ENCODE results near the gene DHX40.
"Not testable (repeated sequence)": the region's sequence is repeated elsewhere in the genome, so short reads cannot be mapped to it uniquely, and the experiment has no call there.

The DHX40 gene

GRCh38 chr17:59565959-59566324, 532 bp downstream of the DHX40 start:
- DNase-seq: peak; percentile 36

GRCh38 chr17:59569151-59569550, 3.7 kb downstream of the DHX40 start:
- not testable (repeated sequence) for DNase-seq

GRCh38 chr17:59572301-59572924, 7.0 kb downstream of the DHX40 start:
- DNase-seq: no peak

DNA sequence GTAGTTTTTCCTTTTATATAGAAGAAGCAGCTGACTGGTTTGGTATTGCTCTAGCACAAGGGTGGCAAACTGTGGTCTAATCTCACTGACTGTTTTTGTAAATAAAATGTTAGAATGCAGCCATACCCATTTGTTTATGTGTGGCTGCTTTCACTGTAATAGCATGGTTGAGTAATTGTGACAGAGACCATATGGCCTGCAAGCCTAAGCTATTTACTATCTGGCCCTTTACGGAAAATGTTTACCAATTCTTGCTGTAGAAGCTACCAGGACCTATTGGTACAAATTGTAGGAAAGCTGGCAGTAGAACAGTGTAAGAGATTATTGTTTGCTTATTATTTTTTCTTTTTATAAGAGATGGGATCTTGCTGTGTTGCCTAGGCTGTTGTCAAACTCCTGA, 18.8 kb downstream of the DHX40 start:
- not testable (repeated sequence) for DNase-seq

DNA sequence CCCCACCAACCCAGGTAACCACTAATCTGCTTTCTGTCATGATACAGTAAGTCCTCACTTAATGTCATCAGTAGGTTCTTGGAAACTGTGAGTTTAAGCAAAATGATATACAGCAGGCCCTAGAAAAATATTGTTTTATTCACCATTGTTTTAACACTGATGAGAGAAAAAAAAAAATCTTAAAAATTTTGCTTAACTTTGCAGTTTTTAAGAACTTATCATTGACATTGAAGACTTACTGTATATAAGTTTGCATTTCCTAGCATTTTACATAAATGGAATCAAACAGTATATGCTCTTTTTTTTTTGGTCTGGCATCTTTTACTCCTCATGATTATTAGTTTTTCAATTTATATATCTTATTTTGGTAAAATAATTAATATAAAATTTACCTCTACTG, 34.8 kb downstream of the DHX40 start:
- no peak for DNase-seq

DNA sequence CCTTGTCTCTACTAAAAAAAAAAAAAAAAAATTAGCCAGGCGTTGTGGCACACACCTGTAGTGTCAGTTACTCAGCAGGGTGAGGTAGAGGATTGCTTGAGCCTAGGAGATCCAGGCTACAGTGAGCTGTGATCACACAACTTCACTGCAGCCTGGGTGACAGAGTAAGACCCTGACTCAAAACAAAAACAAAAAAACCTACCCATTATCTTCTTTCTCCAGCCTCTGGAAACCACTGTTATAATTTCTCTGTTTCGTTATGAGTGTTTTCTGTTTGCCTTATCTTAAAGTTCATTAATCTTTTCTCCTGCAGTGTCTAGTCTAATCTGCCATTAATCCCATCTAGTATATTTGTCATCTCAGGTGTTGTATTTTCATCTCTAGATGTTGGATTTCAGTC, 35.7 kb downstream of the DHX40 start:
- no peak for DNase-seq

DNA sequence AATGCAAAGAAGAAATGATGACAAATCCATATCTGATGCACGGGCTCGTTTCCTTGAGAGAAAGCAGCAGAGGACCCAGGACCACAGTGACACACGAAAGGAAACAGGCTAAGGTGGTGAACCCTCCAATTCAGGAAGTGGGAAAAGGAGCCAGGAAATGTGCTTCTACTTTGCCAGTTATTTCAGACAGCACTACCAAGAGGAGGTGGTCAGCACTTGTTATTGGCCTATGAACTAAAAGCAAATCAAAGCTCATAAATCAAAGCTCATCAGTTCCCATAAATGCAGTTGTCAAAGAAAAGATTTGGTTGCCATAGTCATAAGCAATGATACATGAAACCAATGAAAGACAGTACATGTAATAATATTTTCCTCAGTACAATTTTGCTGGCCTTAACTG, 41.7 kb downstream of the DHX40 start:
- DNase-seq: no peak

- no peak for DNase-seq
These were observed 42.5 kb downstream of the DHX40 start for GRCh38 chr17:59607817-59608403.

- DNase-seq: no peak
These were observed 46.1 kb downstream of the DHX40 start for GRCh38 chr17:59611503-59611902.

- DNase-seq: no peak
These were observed 51.0 kb downstream of the DHX40 start for GRCh38 chr17:59616253-59616920.

- DNase-seq: no peak
These were observed 51.8 kb downstream of the DHX40 start for GRCh38 chr17:59617156-59617732.

DNA sequence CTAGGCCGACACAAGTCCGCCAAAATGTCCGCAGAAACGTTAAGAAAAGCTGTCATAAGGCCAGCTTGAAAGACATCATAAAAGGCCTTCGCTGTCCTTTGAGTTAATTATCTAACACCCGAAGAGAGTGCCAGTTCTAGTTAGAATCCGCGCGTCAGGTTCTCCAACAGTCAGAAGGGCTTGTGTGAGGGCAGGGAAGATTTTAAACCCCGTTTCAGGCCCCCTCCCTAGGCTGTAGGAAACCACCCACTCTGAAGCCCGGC, 53.6 kb downstream of the DHX40 start:
- no peak for DNase-seq

DNA sequence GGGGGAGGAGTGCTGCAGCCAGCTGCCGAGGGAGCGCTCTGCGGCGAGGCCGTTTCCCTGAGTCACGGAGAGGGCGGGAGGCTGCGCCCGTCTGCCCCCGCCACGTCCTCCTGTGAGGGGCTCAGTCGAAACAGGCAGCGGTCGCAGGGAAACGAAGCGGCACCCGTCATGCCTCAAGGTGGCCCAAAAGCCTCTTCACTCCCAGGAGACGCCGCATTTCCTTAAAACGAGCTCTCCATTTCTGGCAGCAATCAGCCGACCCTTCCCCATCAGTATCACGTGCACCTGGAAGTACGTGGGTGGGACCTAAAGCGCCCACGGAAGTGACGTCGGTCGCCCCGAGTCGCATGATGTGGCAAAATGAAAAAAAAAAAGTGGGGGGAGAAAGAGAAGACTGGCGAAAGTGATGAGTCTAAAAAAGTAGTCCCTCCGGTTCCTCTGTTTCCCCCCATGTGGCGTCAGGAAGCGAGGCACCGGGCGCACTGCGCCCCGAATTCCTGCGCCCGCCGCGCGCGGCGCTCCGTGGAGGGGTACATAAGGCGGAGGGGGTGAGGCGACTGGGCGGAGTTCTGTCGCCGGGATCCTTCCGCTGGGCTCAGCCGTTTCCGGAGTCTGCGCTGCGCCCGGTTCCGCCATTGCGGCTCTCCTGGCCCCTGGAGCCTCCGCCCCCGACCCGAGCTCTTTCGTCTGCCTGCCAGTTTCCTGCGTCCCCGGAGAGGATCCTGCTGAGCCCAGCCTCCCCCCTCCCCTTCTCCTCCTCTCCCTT, 54.1 kb downstream of the DHX40 start, which contains the start of gene CLTC:
CLTC (plus strand) TSS at position 598 of the 766 bp plus-strand sequence. CDS start 237 bp downstream, outside the sequence.
- DNase-seq: peak; percentile 92

GRCh38 chr17:59620064-59620359, 54.6 kb downstream of the DHX40 start:
- DNase-seq: peak; percentile 41

DNA sequence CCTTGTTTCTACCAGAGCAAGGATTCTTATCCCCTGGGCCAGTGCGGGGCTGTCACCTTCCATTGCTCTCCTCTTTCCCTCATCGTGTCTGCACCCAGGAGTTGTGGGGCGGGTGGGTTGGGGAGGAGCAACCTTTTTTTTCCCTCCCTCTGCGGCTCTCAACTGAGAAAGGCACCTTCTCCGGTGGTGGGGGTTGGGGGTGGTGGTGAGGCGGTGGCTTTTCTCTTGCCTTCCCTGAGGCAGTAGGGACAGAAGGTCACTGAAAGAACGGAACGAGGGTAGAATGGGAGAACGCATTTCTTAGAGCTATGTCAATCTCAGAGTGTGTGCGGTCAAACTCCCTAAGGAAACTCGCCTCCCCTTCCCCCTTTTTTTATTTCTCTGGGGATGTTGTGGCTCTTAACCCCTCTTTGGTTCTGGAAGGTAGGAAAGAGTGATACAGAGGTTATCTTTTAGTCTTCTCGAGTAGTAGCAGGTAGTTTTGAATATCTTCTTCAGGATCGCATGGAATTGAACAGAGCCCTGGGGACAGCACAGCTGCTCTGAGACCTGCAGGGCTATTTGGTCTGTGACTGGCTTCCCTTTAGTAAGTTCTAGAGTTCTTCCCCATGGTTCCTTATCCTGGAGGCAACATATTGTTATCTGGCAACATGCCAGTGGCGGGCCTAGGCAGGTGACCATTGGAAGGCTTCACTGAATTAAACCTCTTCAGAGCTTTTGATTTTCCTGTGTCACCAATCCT, 55.3 kb downstream of the DHX40 start:
- DNase-seq: peak; percentile 58

DNA sequence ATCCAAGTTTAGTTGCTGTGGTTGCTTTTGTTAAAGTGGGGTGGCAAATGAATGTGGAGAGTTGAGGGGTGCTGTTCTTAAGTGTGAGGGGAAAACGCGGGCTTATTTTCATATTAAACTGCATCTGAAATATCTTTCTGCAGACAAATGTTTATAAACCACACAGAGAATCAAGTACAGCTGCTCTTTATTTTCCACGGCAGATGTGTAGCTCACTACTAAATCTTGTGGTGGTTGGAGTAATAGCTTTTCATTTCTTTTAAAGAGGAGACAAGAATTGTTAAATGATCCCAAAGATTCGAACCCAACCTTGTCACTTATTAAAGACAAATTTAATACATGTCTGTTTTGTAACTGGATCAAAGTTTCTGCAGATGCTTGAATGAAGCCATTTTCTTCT, 56.4 kb downstream of the DHX40 start:
- DNase-seq: no peak

DNA sequence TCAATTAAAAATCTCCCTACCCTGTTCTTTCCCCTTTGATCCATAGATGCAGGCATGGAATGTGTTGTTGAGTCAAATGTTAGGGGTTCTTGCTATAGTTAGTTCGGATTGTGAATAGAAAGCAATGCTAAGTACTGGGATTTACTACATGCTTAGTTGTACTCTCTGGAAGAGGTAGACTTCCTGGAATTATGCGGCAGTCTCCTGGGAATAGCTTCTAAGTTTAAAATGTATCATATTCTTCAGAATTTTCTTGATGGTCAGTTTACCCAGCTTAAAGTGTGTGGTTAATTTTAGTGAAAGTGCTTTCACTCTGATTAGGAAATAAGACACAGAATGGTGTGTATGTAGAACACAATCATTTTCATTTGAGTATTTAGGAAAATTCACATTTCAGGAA, 57.7 kb downstream of the DHX40 start:
- no peak for DNase-seq

DNA sequence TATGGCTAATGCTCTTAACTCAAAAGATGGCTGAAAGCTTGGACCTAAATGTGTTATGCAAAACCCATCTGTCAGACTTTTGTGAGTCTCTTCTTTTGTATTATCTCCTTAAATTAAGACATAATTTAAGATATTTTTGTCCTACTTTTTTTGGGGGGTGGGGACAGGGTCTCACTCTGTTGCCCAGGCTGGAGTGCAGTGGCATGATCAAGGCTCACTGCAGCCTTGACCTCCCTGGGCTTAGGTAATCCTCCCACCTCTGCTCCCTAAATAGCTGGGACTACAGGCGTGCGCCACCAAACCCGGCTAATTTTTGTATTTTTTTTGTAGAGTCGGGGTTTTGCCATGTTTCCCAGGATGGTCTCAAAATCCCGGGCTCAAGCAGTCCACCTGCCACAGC, 61.3 kb downstream of the DHX40 start:
- DNase-seq: no peak

- DNase-seq: no peak
These were observed 61.9 kb downstream of the DHX40 start for GRCh38 chr17:59627274-59627673.

GRCh38 chr17:59627770-59628171, 62.4 kb downstream of the DHX40 start:
- no peak for DNase-seq

DNA sequence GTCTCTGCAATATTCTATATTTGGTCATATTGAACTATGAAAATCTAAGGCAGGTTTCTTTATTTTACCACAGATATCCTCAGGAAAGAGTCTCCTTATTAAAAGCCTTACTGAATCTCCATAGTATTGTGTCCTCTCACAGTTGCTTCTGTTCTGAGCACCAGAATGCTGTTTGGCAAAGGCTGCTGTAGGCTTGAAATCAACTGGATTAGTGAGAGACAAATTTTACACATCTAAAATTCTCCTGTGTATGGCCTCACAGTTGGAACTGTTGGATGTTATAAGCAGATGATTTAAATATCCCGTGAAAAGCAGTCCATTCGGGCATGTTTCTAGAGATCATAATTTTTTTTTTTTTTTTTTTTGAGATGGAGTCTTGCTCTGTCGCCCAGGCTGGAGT, 63.8 kb downstream of the DHX40 start:
- DNase-seq: no peak

DNA sequence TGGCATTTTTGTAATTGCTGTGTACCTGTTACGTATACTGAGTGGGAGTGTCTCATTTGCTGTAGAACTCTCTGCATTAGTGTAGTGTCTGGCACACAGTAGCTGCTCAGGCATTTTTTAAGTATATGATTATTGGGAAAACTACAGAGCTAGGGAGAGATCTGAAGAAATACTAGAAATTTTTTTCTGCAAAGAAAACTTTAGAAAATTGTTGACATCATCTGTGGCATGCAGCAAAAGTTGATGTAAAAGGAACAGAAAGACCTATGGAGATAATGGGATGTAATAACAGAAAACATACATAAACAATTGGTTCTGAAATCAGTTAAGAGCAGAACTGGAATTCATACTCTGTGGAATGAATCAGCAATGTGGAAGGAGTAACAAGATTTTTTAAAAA, 65.9 kb downstream of the DHX40 start:
- no peak for DNase-seq

GRCh38 chr17:59632398-59632797, 67.0 kb downstream of the DHX40 start:
- no peak for DNase-seq

Measured in NK-92 treated with Interleukin-12 subunit alpha and Interleukin-12 subunit beta, amount 100 ng/mL, for 24 hours (cell line).